Loucy (cell line): ENCODE measurements around the gene WFIKKN1.

ENCODE experiments used
- EZH2phosphoT487 ChIP-seq: fragments of 200-600 bp; IDR thresholded peaks from 2 replicates; pipeline ENCODE4 v1.6.1; 2018; ENCODE audit warnings: antibody characterized with exemption, mild to moderate bottlenecking, moderate library complexity, borderline replicate concordance
- TF ChIP-seq, protein P1 (sequence below): fragments of 200-600 bp; sonication (generic); conservative IDR thresholded peaks from 2 replicates; pipeline ENCODE4 v1.5.1; 2014; ENCODE audit warnings: mild to moderate bottlenecking, antibody characterized with exemption, low read length

DNA sequence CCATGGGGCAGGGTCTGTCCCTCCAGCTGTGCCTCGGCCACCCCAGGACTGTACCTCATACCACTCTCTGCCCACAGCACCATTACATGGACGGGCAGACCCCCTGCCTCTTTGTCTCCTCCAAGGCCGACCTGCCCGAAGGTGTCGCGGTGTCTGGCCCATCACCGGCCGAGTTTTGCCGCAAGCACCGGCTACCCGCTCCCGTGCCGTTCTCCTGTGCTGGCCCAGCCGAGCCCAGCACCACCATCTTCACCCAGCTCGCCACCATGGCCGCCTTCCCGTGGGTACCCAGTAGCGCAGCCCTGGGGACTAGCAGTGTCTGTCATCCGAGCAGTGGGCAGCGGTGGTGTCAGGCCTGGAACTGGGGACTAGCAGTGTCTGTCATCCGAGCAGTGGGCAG lies 42.1 kb downstream of the WFIKKN1 start:
- TF ChIP-seq, protein P1, sequence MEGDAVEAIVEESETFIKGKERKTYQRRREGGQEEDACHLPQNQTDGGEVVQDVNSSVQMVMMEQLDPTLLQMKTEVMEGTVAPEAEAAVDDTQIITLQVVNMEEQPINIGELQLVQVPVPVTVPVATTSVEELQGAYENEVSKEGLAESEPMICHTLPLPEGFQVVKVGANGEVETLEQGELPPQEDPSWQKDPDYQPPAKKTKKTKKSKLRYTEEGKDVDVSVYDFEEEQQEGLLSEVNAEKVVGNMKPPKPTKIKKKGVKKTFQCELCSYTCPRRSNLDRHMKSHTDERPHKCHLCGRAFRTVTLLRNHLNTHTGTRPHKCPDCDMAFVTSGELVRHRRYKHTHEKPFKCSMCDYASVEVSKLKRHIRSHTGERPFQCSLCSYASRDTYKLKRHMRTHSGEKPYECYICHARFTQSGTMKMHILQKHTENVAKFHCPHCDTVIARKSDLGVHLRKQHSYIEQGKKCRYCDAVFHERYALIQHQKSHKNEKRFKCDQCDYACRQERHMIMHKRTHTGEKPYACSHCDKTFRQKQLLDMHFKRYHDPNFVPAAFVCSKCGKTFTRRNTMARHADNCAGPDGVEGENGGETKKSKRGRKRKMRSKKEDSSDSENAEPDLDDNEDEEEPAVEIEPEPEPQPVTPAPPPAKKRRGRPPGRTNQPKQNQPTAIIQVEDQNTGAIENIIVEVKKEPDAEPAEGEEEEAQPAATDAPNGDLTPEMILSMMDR = no peak
- no peak for TF ChIP-seq EZH2phosphoT487
